ENCODE measurements around the gene CAP1. TPM values are rescaled to one million over a fixed set of nuclear protein-coding genes. Genes with fewer than 3 reads are reported as not detected.
A peak's percentile ranks its signal among the peaks of the same experiment; 100 is the strongest.

Gene CAP1
- total RNA-seq, 1 donor from 2014 or later: 252 TPM

DNA sequence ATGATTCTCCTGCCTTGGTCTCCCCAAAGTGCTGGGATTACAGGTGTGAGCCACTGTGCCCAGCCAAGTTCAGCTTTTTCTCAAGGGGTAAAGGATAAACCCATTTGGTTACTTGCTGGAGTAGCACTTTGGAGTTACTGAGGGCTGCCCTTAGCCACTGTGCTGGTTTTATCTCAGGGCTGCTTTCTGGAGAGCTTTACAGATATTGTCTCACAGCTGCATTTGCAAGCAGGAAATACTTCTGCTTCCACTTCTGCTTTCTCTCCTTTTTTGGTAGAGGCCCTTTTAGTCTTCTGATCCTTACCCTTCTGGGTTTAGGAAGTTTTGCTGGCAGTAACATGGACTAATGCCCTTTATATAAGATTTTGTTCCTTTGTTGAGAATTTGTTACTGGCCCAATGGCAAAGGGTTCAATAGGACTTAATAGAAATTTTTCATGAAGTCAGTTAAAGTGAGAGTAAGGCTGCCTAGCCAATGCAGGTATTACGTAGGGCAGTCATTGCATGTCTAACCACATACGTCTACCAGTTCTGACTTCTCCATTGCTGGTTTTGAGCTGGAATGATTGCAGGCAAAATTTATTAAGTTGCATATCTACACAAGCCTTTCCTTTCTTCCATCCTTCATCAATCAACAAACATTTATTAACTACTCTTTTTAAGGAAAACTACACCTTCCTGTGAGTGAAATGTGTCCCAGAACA is 24.4 kb downstream of the CAP1 start:
- peak overlapping the region in 1 of 2 donors; percentile 10 for H3K27ac ChIP-seq
- no peak overlapping the region for H3K4me3 ChIP-seq
- intact Hi-C loops (cut with DNase I): no loop called here
- H3K9me3 ChIP-seq: no peaks in the 10 kb centered on the region
- no peaks in the 10 kb centered on the region for H3K27me3 ChIP-seq
- H3K36me3 ChIP-seq: peaks cover 87 to 96% of the 10 kb centered on the region in 2 donors
- no peak for DNase-seq (ENCODE audit: low spot score in 2 of 2)
- H3K4me1 ChIP-seq: peaks cover 7% of the 10 kb centered on the region in 2 donors
- TF ChIP-seq, protein P1, sequence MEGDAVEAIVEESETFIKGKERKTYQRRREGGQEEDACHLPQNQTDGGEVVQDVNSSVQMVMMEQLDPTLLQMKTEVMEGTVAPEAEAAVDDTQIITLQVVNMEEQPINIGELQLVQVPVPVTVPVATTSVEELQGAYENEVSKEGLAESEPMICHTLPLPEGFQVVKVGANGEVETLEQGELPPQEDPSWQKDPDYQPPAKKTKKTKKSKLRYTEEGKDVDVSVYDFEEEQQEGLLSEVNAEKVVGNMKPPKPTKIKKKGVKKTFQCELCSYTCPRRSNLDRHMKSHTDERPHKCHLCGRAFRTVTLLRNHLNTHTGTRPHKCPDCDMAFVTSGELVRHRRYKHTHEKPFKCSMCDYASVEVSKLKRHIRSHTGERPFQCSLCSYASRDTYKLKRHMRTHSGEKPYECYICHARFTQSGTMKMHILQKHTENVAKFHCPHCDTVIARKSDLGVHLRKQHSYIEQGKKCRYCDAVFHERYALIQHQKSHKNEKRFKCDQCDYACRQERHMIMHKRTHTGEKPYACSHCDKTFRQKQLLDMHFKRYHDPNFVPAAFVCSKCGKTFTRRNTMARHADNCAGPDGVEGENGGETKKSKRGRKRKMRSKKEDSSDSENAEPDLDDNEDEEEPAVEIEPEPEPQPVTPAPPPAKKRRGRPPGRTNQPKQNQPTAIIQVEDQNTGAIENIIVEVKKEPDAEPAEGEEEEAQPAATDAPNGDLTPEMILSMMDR (IDR thresholded peaks at IDR 0.05): no peak

DNA sequence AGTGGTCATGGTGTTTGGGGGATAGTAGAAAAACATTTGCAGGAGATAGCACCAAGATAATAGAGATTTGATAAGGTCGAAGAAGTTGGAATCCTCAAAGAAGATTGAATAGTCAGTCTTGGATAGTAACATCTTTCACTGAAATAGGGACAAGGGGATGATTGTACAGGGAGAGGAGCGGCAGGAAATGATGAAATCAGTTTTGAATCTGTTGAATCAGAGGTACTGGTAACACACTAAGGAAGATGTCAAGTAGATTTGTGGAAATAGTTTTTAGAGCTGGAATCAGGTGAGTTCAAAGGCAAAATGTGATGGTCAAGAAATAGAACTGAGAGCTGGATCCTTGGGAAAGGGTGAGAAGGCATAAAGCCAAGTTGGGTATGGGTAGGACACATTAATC is 26.5 kb downstream of the CAP1 start:
- intact Hi-C loops (cut with DNase I): no loop called here
- no peak for DNase-seq (ENCODE audit: low spot score in 2 of 2)
- Histone ChIP-seq H3K27ac (no peak overlapping the region), H3K4me3 (no peak overlapping the region), H3K27me3 (no peaks in the 10 kb centered on the region), H3K9me3 (no peaks in the 10 kb centered on the region), H3K4me1 (no peaks in the 10 kb centered on the region), H3K36me3 (peaks cover 97 to 98% of the 10 kb centered on the region in 2 donors)
- TF ChIP-seq, protein P1 (IDR thresholded peaks at IDR 0.05): no peak

DNA sequence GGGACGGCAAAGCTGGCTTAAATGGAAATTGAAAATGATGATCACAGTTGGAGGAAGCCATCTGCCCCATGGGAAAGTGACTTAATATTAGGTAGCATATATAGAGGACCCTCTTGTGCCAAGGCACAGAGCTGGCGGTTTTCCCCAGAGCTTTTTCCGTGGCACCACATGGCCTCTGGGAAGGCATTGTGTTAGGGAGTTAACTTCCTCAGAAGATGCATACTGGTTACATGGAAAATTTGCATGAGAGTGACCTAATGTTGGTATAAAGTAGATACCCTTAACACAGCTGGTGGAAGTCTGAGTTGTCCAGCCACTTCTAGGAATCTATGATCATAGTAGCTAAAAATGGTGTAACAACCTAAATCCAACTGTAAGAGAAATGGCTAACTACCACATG is 27.3 kb downstream of the CAP1 start:
- intact Hi-C loops (cut with DNase I): no loop called here
- Histone ChIP-seq H3K4me1 (no peaks in the 10 kb centered on the region), H3K36me3 (peaks cover 97 to 99% of the 10 kb centered on the region in 2 donors), H3K4me3 (no peak overlapping the region), H3K27me3 (no peaks in the 10 kb centered on the region), H3K27ac (no peak overlapping the region), H3K9me3 (no peaks in the 10 kb centered on the region)
- no peak for DNase-seq (ENCODE audit: low spot score in 2 of 2)
- TF ChIP-seq, protein P1 (IDR thresholded peaks at IDR 0.05): no peak

DNA sequence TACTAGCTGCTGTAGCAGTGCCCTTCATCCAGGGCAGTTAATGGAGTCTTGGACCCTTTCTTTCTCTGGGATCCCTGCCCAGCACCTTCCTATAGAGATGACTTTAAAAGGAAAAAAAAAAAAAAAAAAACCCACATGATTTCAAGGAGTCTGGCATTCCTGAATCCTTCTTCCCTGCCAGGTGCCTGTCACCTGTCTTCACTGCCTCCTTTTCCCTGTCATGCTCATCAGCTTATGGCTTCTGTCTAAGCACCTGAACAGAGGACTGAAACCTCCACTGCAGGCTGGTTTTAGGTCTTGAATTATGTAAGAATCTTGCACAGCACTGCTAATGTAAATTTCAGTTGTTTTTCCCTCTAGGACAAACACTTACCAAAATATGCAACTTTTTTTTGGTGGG is 31.6 kb downstream of the CAP1 start:
- DNase-seq (ENCODE audit: low spot score in 2 of 2): no peak
- TF ChIP-seq, protein P1 (IDR thresholded peaks at IDR 0.05): no peak
- no peaks in the 10 kb centered on the region for H3K4me1 ChIP-seq
- H3K27me3 ChIP-seq: no peaks in the 10 kb centered on the region
- no peaks in the 10 kb centered on the region for H3K9me3 ChIP-seq
- H3K36me3 ChIP-seq: peaks cover 68 to 87% of the 10 kb centered on the region in 2 donors
- H3K27ac ChIP-seq: no peak overlapping the region
- intact Hi-C loops (cut with DNase I): no loop called here
- H3K4me3 ChIP-seq: no peak overlapping the region

DNA sequence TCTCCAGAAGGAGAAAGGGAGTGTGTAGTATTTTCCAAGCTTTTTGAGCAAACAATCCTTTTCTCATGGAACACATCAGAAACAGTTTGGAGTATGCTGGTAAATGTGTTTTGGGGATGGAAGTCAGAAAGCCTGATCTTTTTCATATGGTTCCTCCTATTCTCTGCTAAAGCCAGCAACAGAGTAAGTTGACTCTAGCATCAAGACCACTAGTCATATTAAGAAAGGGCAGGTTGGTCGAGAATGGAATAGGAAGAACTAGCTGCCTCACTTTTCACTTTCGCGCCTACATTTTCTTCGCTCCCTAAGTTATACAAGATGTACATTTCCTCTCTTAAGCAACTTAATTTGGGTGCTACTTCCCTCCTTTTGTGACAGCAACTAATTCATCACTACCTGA is 32.5 kb downstream of the CAP1 start:
- Histone ChIP-seq H3K4me3 (no peak overlapping the region), H3K4me1 (no peaks in the 10 kb centered on the region), H3K27ac (no peak overlapping the region), H3K27me3 (no peaks in the 10 kb centered on the region), H3K9me3 (no peaks in the 10 kb centered on the region), H3K36me3 (peaks cover 60 to 78% of the 10 kb centered on the region in 2 donors)
- no peak for DNase-seq (ENCODE audit: low spot score in 2 of 2)
- TF ChIP-seq, protein P1 (IDR thresholded peaks at IDR 0.05): no peak
- intact Hi-C loops (cut with DNase I): no loop called here

Measured in ascending aorta (tissue), 2 donors.